Endothelial cell of umbilical vein (primary cell): ENCODE data around the gene BCL2L14. TPM values are rescaled to one million over a fixed set of nuclear protein-coding genes. Genes with fewer than 3 reads are reported as not detected.

ENCODE experiments used
- BruUV-seq: library from RNA; stranded (reverse); fragments of 400-500 nt; replicated peaks from 2 replicates; lab custom pipeline; 2021; lab: Mats Ljungman, UMichigan
- CTCF ChIA-PET: fragments of 300-600, 350-600 bp; sonication (Branson Sonifier 250); formaldehyde crosslinking; loops from one replicate; lab custom pipeline; 2021; ENCODE audit warnings: antibody characterized with exemption, inconsistent platforms; lab: Charles Lee
- POLR2A ChIA-PET: fragments of 300-600, 350-600 bp; sonication (Branson Sonifier 250); formaldehyde crosslinking; loops from one replicate; lab custom pipeline; 2021; ENCODE audit warnings: antibody characterized with exemption, inconsistent platforms; lab: Charles Lee
- DNase-seq: peaks from one replicate; pipeline ENCODE4 v3.0.0-alpha.2; 2011; ENCODE audit warnings: low read depth, low spot score
- FAIRE-seq: peaks from 2 replicates; lab custom pipeline; 2011; peaks lifted over from hg19 to GRCh38; lab: Jason Lieb, UNC
- H2AFZ ChIP-seq: 2 replicates; pipeline ENCODE4 v1.6.0; 2012; ENCODE audit warnings: low read depth, low read length, control low read depth, inconsistent platforms
- H3K27ac ChIP-seq: 2 replicates; pipeline ENCODE4 v1.5.1; 2011; ENCODE audit warnings: low read depth, mild to moderate bottlenecking, control low read depth, low read length, moderate library complexity; ENCODE audit not compliant: insufficient read depth
- H3K27me3 ChIP-seq, 2 experiments: 2 replicates each; pipeline versions ENCODE4 v1.6.0 to v1.6.1; 2011; ENCODE audit warnings: low read length in 2 of 2, mixed read lengths in 1 of 2; ENCODE audit not compliant: control insufficient read depth in 2 of 2, insufficient read depth in 2 of 2
- H3K36me3 ChIP-seq, 2 experiments: 2 replicates in 1 of 2; 3 replicates in 1 of 2; pipeline ENCODE4 v1.5.1; 2011; ENCODE audit warnings: low read length in 2 of 2, mild to moderate bottlenecking in 1 of 2, moderate library complexity in 1 of 2; ENCODE audit not compliant: control insufficient read depth in 2 of 2, insufficient read depth in 2 of 2; ENCODE audit errors: extremely low read depth in 1 of 2
- H3K4me1 ChIP-seq: 3 replicates; pipeline ENCODE4 v1.5.1; 2011; ENCODE audit warnings: mild to moderate bottlenecking, low read length; ENCODE audit not compliant: control insufficient read depth, insufficient read depth; ENCODE audit errors: extremely low read depth
- H3K4me2 ChIP-seq: 2 replicates; pipeline ENCODE4 v1.6.1; 2011; ENCODE audit warnings: low read length, control low read depth, mixed read lengths; ENCODE audit not compliant: insufficient read depth
- H3K4me3 ChIP-seq, 3 experiments: fragments of 200-600 bp in 1 of 3; sonication (generic), shearing (Covaris generic) in 1 of 3; replicated peaks in 1 of 3; 2 replicates each; pipeline ENCODE4 v1.5.1; 2011 to 2016; ENCODE audit warnings: control low read depth in 3 of 3, low read length in 3 of 3, mild to moderate bottlenecking in 2 of 3, inconsistent platforms in 1 of 3, low read depth in 1 of 3, moderate library complexity in 1 of 3; ENCODE audit not compliant: insufficient read depth in 1 of 3
- H3K79me2 ChIP-seq: 2 replicates; pipeline ENCODE4 v1.6.0; 2012; ENCODE audit warnings: low read length, inconsistent platforms; ENCODE audit not compliant: control insufficient read depth, insufficient read depth
- H3K9ac ChIP-seq: replicated peaks from 2 replicates; pipeline ENCODE3; 2011; ENCODE audit warnings: low read length, control low read depth; ENCODE audit not compliant: insufficient read depth; ENCODE audit errors: extremely low read depth
- H3K9me1 ChIP-seq: replicated peaks from 3 replicates; pipeline ENCODE4 v1.6.0; 2011; ENCODE audit warnings: mild to moderate bottlenecking, low read length; ENCODE audit not compliant: control insufficient read depth, insufficient read depth; ENCODE audit errors: extremely low read depth
- H3K9me3 ChIP-seq: replicated peaks from 2 replicates; pipeline ENCODE4 v1.5.1; 2012; ENCODE audit warnings: low read length, inconsistent platforms; ENCODE audit not compliant: control insufficient read depth, insufficient read depth
- H4K20me1 ChIP-seq: replicated peaks from 2 replicates; pipeline ENCODE3; 2011; ENCODE audit warnings: mild to moderate bottlenecking, low read length; ENCODE audit not compliant: control insufficient read depth, insufficient read depth; ENCODE audit errors: extremely low read depth
- FOS ChIP-seq: IDR thresholded peaks from 2 replicates; pipeline ENCODE4 v1.6.1; 2011; ENCODE audit warnings: mild to moderate bottlenecking, low read length, moderate library complexity, borderline replicate concordance; ENCODE audit not compliant: insufficient read depth
- JUN ChIP-seq: IDR thresholded peaks from 2 replicates; pipeline ENCODE4 v1.6.1; 2011; ENCODE audit warnings: borderline replicate concordance, low read depth; ENCODE audit not compliant: insufficient read length, insufficient read depth
- MYC ChIP-seq: IDR thresholded peaks from one replicate; pipeline ENCODE4 v1.6.1; 2011; ENCODE audit warnings: mild to moderate bottlenecking, low read depth, low read length
- POLR2A ChIP-seq: IDR thresholded peaks from 2 replicates; pipeline ENCODE4 v1.6.1; 2012; ENCODE audit warnings: low read depth, mild to moderate bottlenecking, control low read depth, low read length
- dilution Hi-C: fragments of 300-500 bp; cut with MboI; formaldehyde crosslinking; loops from one replicate; pipeline ENCODE4 v1.15.0; 2019; ENCODE audit warnings: low sequenced_read_pairs; ENCODE audit not compliant: extremely low pct_ligation_motif_present
- intact Hi-C: fragments of 100-400 bp; cut with micrococcal nuclease; formaldehyde crosslinking; loops from one replicate; pipeline ENCODE4 v1.10.0; 2022
- polyA plus RNA-seq, 4 experiments: library from polyadenylated mRNA; depleted of rRNA in 3 of 4; stranded (reverse) in 3 of 4; unstranded in 1 of 4; fragments of >200 nt; gene quantifications; 2 replicates each; pipeline versions ENCODE4 v1.2.1 to v1.2.3, GENCODE V29; 2011 to 2012; ENCODE audit warnings: missing spikeins in 1 of 4
- total RNA-seq: library from RNA; stranded (reverse); gene quantifications from 2 replicates; pipeline ENCODE4 v1.2.3, GENCODE V29; 2021
- TF ChIP-seq, protein P1 (sequence below): IDR thresholded peaks from 2 replicates; pipeline ENCODE4 v1.6.1; 2011; ENCODE audit not compliant: insufficient read depth, insufficient read length
- TF ChIP-seq, protein P2 (sequence below), 2 donors: IDR thresholded peaks; 1 replicate in 1 of 2; 2 replicates in 1 of 2; pipeline ENCODE4 v1.5.1; 2011; ENCODE audit warnings: low read length in 2 of 2, mild to moderate bottlenecking in 2 of 2, moderate library complexity in 2 of 2, control low read depth in 1 of 2, inconsistent platforms in 1 of 2, low read depth in 1 of 2; ENCODE audit not compliant: insufficient read depth in 1 of 2; ENCODE audit errors: extremely low read depth in 1 of 2

BCL2L14 gene
- total and polyA plus RNA-seq, 2 donors (not counting 3 experiments of a cell fraction or from before 2014, with no cell fraction given): not detected

DNA sequence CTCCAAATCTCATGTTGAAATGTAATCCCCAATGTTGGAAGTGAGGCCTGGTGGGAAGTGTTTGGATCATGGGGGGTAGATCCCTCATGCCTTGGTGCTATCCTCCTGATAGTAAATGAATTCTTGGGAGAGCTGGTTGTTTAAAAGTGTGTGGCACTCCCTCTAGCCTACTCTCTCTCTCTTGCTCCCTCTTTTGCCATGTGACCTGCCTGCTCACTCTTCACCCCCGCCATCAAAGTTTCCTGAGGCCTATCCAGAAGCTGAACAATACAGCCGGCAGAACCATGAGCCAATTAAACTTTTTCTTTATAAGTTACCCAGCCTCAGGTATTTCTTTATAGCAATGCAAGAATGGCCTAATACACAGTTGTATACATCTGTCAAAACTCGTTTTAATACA is 62.5 kb downstream of the BCL2L14 start:
- Histone ChIP-seq H3K79me2 (no peaks in the 10 kb centered on the region), H3K27ac (no peak overlapping the region), H3K36me3 (peaks cover 0 to 2% of the 10 kb centered on the region in 2 experiments), H2AFZ (no peak overlapping the region), H3K27me3 (no peaks in the 10 kb centered on the region), H3K9me3 (no peaks in the 10 kb centered on the region), H3K9me1 (no peaks in the 10 kb centered on the region), H4K20me1 (no peaks in the 10 kb centered on the region), H3K4me1 (no peaks in the 10 kb centered on the region), H3K4me2 (no peak overlapping the region), H3K9ac (no peak overlapping the region), H3K4me3 (no peak overlapping the region)
- ChIA-PET POLR2A (no interaction called here), CTCF (no interaction called here)
- intact Hi-C loops: no loop called here
- TF ChIP-seq POLR2A: no peak
- TF ChIP-seq, protein P1, sequence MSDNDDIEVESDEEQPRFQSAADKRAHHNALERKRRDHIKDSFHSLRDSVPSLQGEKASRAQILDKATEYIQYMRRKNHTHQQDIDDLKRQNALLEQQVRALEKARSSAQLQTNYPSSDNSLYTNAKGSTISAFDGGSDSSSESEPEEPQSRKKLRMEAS: no peak
- no TSS peak for BruUV-seq
- dilution Hi-C loops: no loop called here
- DNase-seq: no peak
- no peak for FAIRE-seq

DNA sequence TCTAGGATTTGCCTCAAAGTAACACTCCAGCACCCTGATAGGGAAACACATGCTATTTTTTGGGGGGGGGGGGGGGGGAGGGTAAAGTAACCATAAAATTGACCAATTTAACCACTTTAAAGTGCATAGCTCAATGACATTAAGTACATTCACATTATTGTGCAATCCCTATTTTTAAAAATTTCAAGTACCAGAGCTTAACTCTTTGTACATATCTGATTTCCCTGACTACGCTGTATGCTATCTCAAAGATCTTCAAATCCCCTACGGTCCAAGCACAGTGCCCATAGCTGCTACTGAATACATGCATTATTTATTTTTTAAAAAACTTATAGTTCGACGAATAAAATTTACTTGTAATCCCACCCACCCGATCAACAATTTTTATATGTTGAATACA is 63.0 kb downstream of the BCL2L14 start:
- intact Hi-C loops: no loop called here
- no TSS peak for BruUV-seq
- dilution Hi-C loops: no loop called here
- no peaks in the 10 kb centered on the region for H3K27me3 ChIP-seq
- TF ChIP-seq, protein P1: no peak
- TF ChIP-seq MYC (no peak), FOS (no peak), JUN (no peak)
- TF ChIP-seq, protein P2, sequence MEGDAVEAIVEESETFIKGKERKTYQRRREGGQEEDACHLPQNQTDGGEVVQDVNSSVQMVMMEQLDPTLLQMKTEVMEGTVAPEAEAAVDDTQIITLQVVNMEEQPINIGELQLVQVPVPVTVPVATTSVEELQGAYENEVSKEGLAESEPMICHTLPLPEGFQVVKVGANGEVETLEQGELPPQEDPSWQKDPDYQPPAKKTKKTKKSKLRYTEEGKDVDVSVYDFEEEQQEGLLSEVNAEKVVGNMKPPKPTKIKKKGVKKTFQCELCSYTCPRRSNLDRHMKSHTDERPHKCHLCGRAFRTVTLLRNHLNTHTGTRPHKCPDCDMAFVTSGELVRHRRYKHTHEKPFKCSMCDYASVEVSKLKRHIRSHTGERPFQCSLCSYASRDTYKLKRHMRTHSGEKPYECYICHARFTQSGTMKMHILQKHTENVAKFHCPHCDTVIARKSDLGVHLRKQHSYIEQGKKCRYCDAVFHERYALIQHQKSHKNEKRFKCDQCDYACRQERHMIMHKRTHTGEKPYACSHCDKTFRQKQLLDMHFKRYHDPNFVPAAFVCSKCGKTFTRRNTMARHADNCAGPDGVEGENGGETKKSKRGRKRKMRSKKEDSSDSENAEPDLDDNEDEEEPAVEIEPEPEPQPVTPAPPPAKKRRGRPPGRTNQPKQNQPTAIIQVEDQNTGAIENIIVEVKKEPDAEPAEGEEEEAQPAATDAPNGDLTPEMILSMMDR (IDR thresholded peaks at IDR 0.05; ENCODE audit: extremely low read depth in 1 of 2, insufficient read depth in 1 of 2, low read depth in 1 of 2, low read length in 2 of 2): no peak
- no peaks in the 10 kb centered on the region for H4K20me1 ChIP-seq
- no peaks in the 10 kb centered on the region for H3K79me2 ChIP-seq
- H3K36me3 ChIP-seq: peaks cover 0 to 2% of the 10 kb centered on the region in 2 experiments
- no peak for FAIRE-seq
- H3K9ac ChIP-seq: no peak overlapping the region
- no peak overlapping the region for H3K4me3 ChIP-seq
- no peak overlapping the region for H2AFZ ChIP-seq
- H3K27ac ChIP-seq: no peak overlapping the region
- no peaks in the 10 kb centered on the region for H3K9me3 ChIP-seq
- no peaks in the 10 kb centered on the region for H3K9me1 ChIP-seq
- ChIA-PET POLR2A (no interaction called here), CTCF (interaction anchor here (1.3 kb wide), 1 partner anchor 106 kb away, joined by 3 read pairs; no protein-coding TSS in a partner anchor)
- no peak for DNase-seq
- no peak overlapping the region for H3K4me2 ChIP-seq
- no peaks in the 10 kb centered on the region for H3K4me1 ChIP-seq
